K562 (cell line): ENCODE results near the gene ATG10. TPM values are rescaled to one million over a fixed set of nuclear protein-coding genes. Genes with fewer than 3 reads are reported as not detected.

Experiments
- ATAC-seq: fragments of 200-7000 bp; cut with Tn5 transposase; 3 replicates; pipeline ENCODE4 v1.9.1; 2020; ENCODE audit warnings: moderate library complexity
- BruUV-seq: library from RNA; stranded (reverse); fragments of 400-500 nt; replicated peaks from 2 replicates; lab custom pipeline; 2021; lab: Mats Ljungman, UMichigan
- CTCF ChIA-PET: fragments of 300-600 bp; formaldehyde crosslinking; extraction: SDS; loops from one replicate; lab custom pipeline; 2021; ENCODE audit warnings: low intra/inter-chr PET ratio; lab: Yijun Ruan, JAX
- POLR2A ChIA-PET: fragments of 300-600, 350-650 bp; sonication (Branson Sonifier 250); formaldehyde crosslinking; extraction: SDS; loops from one replicate; lab custom pipeline; 2021; ENCODE audit warnings: antibody characterized with exemption, inconsistent platforms; lab: Yijun Ruan, JAX
- DNase-seq, 4 experiments: peaks; one replicate each; pipeline versions ENCODE4 v3.0.0 to v3.0.0-alpha.2; 2011 to 2018; ENCODE audit warnings: low spot score in 3 of 4, mixed read lengths in 3 of 4; ENCODE audit errors: extremely low read depth in 1 of 4
- FAIRE-seq: peaks from 2 replicates; lab custom pipeline; 2011; peaks lifted over from hg19 to GRCh38; lab: Jason Lieb, UNC
- H2AFZ ChIP-seq: 2 replicates; pipeline ENCODE4 v1.6.0; 2011; ENCODE audit warnings: low read depth, low read length, control low read depth, inconsistent platforms
- H3K27ac ChIP-seq: fragments of 200-600 bp; 3 replicates; pipeline ENCODE4 v1.8.0; 2011; ENCODE audit warnings: low read depth, mild to moderate bottlenecking, control low read depth, inconsistent platforms, low read length, moderate library complexity, mixed read lengths; ENCODE audit errors: extremely low read depth
- H3K27me3 ChIP-seq, 2 experiments: fragments of 300-600 bp in 1 of 2; 2 replicates in 1 of 2; 3 replicates in 1 of 2; pipeline versions ENCODE4 v1.6.0 to v1.8.0; 2011; ENCODE audit warnings: inconsistent platforms in 2 of 2, low read length in 2 of 2, mild to moderate bottlenecking in 1 of 2, mixed read lengths in 1 of 2, moderate library complexity in 1 of 2; ENCODE audit not compliant: control insufficient read depth in 2 of 2, insufficient read depth in 2 of 2
- H3K36me3 ChIP-seq: fragments of 300-600 bp; 3 replicates; pipeline ENCODE4 v1.8.0; 2011; ENCODE audit warnings: mild to moderate bottlenecking, low read length, inconsistent platforms; ENCODE audit not compliant: control insufficient read depth, insufficient read depth
- H3K4me1 ChIP-seq, 2 experiments: fragments of 200-600 bp in 1 of 2; replicated peaks in 1 of 2; 2 replicates in 1 of 2; 3 replicates in 1 of 2; pipeline versions ENCODE4 v1.5.1 to v1.8.0; 2011; ENCODE audit warnings: inconsistent platforms in 2 of 2, low read length in 2 of 2, mild to moderate bottlenecking in 1 of 2, mixed read lengths in 1 of 2, moderate library complexity in 1 of 2; ENCODE audit not compliant: control insufficient read depth in 2 of 2, insufficient read depth in 2 of 2
- H3K4me2 ChIP-seq: 2 replicates; pipeline ENCODE4 v1.6.1; 2011; ENCODE audit warnings: low read length, control low read depth, inconsistent platforms, mixed read lengths; ENCODE audit not compliant: insufficient read depth
- H3K4me3 ChIP-seq: fragments of 200-600 bp; sonication (generic), shearing (Covaris generic); 2 replicates; pipeline ENCODE4 v1.5.1; 2016; ENCODE audit warnings: control low read depth, inconsistent platforms
- H3K79me2 ChIP-seq: fragments of 200-600 bp; 3 replicates; pipeline ENCODE4 v1.8.0; 2011; ENCODE audit warnings: low read length, inconsistent platforms; ENCODE audit not compliant: control insufficient read depth, insufficient read depth
- H3K9ac ChIP-seq, 2 experiments: 2 replicates each; pipeline versions ENCODE4 v1.6.0 to v1.6.1; 2011; ENCODE audit warnings: low read depth in 2 of 2, low read length in 2 of 2, control low read depth in 1 of 2, inconsistent platforms in 1 of 2, mild to moderate bottlenecking in 1 of 2, mixed read lengths in 1 of 2; ENCODE audit not compliant: insufficient read depth in 1 of 2
- H3K9me1 ChIP-seq: one replicate; pipeline ENCODE4 v1.6.0; 2011; ENCODE audit warnings: inconsistent platforms, mild to moderate bottlenecking, low read length, moderate library complexity; ENCODE audit not compliant: control insufficient read depth, insufficient read depth
- H3K9me3 ChIP-seq: replicated peaks from 2 replicates; pipeline ENCODE4 v1.5.1; 2011; ENCODE audit warnings: low read depth, low read length, inconsistent platforms; ENCODE audit not compliant: control insufficient read depth, insufficient read depth
- H4K20me1 ChIP-seq: replicated peaks from 2 replicates; pipeline ENCODE4 v1.6.1; 2011; ENCODE audit warnings: low read length, inconsistent platforms, mixed read lengths; ENCODE audit not compliant: control insufficient read depth, insufficient read depth
- BRCA1 ChIP-seq, 2 experiments: fragments of 450-650 bp in 1 of 2; sonication (generic) in 1 of 2; formaldehyde crosslinking in 1 of 2; IDR thresholded peaks; 2 replicates each; pipeline versions ENCODE4 v1.5.0 to v1.6.1; 2017 to 2020; ENCODE audit warnings: mild to moderate bottlenecking in 1 of 2, missing genetic modification reagents in 1 of 2
- CHD1 ChIP-seq: fragments of 200-600 bp; sonication (generic); IDR thresholded peaks from one replicate; pipeline ENCODE4 v1.6.1; 2012; ENCODE audit warnings: mild to moderate bottlenecking, moderate library complexity, low read length, inconsistent platforms
- CSDE1 ChIP-seq, 2 experiments: fragments of 450-650 bp; IDR thresholded peaks; 2 replicates each; pipeline ENCODE4 v1.6.1; 2016; ENCODE audit warnings: mild to moderate bottlenecking in 1 of 2
- ETV1 ChIP-seq: fragments of 450-650 bp; conservative IDR thresholded peaks from 2 replicates; pipeline ENCODE4 v1.6.1; 2016; ENCODE audit warnings: missing genetic modification characterization, control low read depth, low read depth, missing compliant biosample characterization
- EWSR1 ChIP-seq: fragments of 450-650 bp; IDR thresholded peaks from 2 replicates; pipeline ENCODE4 v1.6.1; 2018; ENCODE audit warnings: borderline replicate concordance, mild to moderate bottlenecking, low read depth, moderate library complexity; ENCODE audit not compliant: partially characterized antibody
- PATZ1 ChIP-seq: fragments of 250-450 bp; sonication (Bioruptor Pico); IDR thresholded peaks from 2 replicates; pipeline ENCODE4 v1.5.0; 2020; ENCODE audit warnings: mild to moderate bottlenecking, borderline replicate concordance
- POLR2AphosphoS2 ChIP-seq: IDR thresholded peaks from 2 replicates; pipeline ENCODE4 v1.6.1; 2012; ENCODE audit warnings: low read length, improper control_type of control experiment
- SIRT6 ChIP-seq: IDR thresholded peaks from one replicate; pipeline ENCODE4 v1.6.1; 2012; ENCODE audit warnings: low read depth, mild to moderate bottlenecking, control low read depth, inconsistent platforms, low read length, moderate library complexity
- ZBTB40 ChIP-seq, 2 experiments: fragments of 450-650 bp in 1 of 2; sonication (generic) in 1 of 2; formaldehyde crosslinking in 1 of 2; IDR thresholded peaks; 2 replicates each; pipeline versions ENCODE4 v1.7.1 to v1.9.0; 2016 to 2022; ENCODE audit warnings: inconsistent platforms in 1 of 2, mild to moderate bottlenecking in 1 of 2, missing genetic modification reagents in 1 of 2
- ZNF589 ChIP-seq: fragments of 200-800 bp; sonication (Bioruptor generic); IDR thresholded peaks from 2 replicates; pipeline ENCODE4 v1.6.1; 2016; ENCODE audit warnings: low read depth, missing genetic modification characterization, missing compliant biosample characterization
- ZNF75A ChIP-seq: fragments of 450-650 bp; formaldehyde crosslinking; IDR thresholded peaks from 2 replicates; pipeline ENCODE4 v1.4.0; 2020; ENCODE audit warnings: mild to moderate bottlenecking
- WGBS: fragments of 100-300 bp; shearing (Covaris generic); methylation state at CpG from one replicate; pipeline ENCODE4 v1.1.6; 2016; ENCODE audit warnings: low coverage, mixed read lengths; ENCODE audit not compliant: insufficient coverage; ENCODE audit errors: missing lambda C conversion rate; 5-methylcytosine and 5-hydroxymethylcytosine counted together
- in situ Hi-C: fragments of 300-500 bp; cut with MboI; formaldehyde crosslinking; loops from 4 replicates; pipeline ENCODE4 v1.15.0; 2018; ENCODE audit warnings: inconsistent platforms, mixed read lengths
- intact Hi-C: fragments of 100-400 bp; cut with micrococcal nuclease; formaldehyde crosslinking; loops from 2 replicates; pipeline ENCODE4 v1.14.2; 2022
- polyA plus RNA-seq, 8 experiments: library from polyadenylated mRNA; depleted of rRNA in 4 of 8; stranded (reverse) in 5 of 8; unstranded in 3 of 8; fragments of >200 nt; fragmentation: Nextera tagmentation in 2 of 8; fragmentation: Illumina TruSeq in 1 of 8; extraction: Ambion mirVana in 2 of 8; extraction: Trizol in 1 of 8; gene quantifications; 2 replicates each; pipeline versions ENCODE4 v1.2.1 to v1.2.3, GENCODE V29; 2011 to 2014; ENCODE audit warnings: inconsistent platforms in 1 of 8, missing spikeins in 1 of 8
- total RNA-seq, 7 experiments: library from RNA; depleted of rRNA in 6 of 7; stranded (reverse); fragments of >200 nt in 6 of 7; fragmentation: Illumina TruSeq in 2 of 7; extraction: Trizol in 2 of 7; gene quantifications; 2 replicates each; pipeline versions ENCODE4 v1.2.1 to v1.2.3, GENCODE V29; 2011 to 2021; ENCODE audit warnings: low replicate concordance in 1 of 7

Gene ATG10
- total and polyA plus RNA-seq, 9 of the 15 experiments (the other 6 are each of a cell fraction or from before 2014, with no cell fraction given): 7.0 to 18.8 (median 14.6) TPM

DNA sequence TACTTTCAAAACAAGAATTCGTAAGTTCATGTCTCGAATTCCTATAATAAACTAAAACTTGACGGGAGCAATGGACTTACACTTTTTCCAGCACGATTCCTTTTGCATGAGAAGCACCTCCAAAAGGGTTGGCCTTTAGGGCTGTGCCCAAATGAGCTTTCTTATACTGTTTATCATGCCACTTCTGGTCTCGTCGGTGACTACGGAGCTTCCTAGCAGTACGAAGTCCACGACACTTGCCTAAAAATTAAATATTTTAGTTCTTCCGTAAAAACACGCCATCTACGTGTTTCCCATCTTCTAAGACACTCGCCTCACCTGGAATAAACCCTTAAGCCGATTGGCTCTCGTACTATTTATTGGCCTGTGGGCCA lies 305.8 kb downstream of the ATG10 start:
- no peak overlapping the region for H2AFZ ChIP-seq
- H3K9me1 ChIP-seq: no peaks in the 10 kb centered on the region
- intact Hi-C loops (no loop called here), in situ Hi-C loops (no loop called here)
- H3K4me1 ChIP-seq: peaks cover 23 to 25% of the 10 kb centered on the region in 2 experiments; a peak in 4 of 5 replicates
- H3K9ac ChIP-seq: peak overlapping the region; percentile 93 to 99
- no peak for ATAC-seq
- no TSS peak for BruUV-seq
- POLR2A ChIA-PET: interaction anchor here (0.6 to 1.8 kb wide), 9 partner anchors 11 to 1229 kb away, joined by 3 to 9 read pairs (median 4); no protein-coding TSS in a partner anchor
- peak overlapping the region; percentile 79 for H3K4me3 ChIP-seq
- H3K27ac ChIP-seq: peak overlapping the region; percentile 93
- H3K79me2 ChIP-seq: peaks cover 47% of the 10 kb centered on the region
- no peaks in the 10 kb centered on the region for H3K27me3 ChIP-seq
- WGBS: 0% methylated on average over 15 of the region's 15 CpGs
- no peak for FAIRE-seq
- peak overlapping the region; percentile 93 for H3K4me2 ChIP-seq
- no peak for DNase-seq
- H3K36me3 ChIP-seq: peaks cover 34% of the 10 kb centered on the region
- CTCF ChIA-PET: no interaction called here
- H3K9me3 ChIP-seq: no peaks in the 10 kb centered on the region
- H4K20me1 ChIP-seq: no peaks in the 10 kb centered on the region; the same call in 1 of the 2 replicates
- peak; percentile 92 for TF ChIP-seq CHD1
- TF ChIP-seq BRCA1 (IDR thresholded peaks at IDR 0.05): no peak
- TF ChIP-seq BRCA1 (CRISPR knock-in tag; IDR thresholded peaks at IDR 0.05): no peak
- no peak for TF ChIP-seq CSDE1 (IDR thresholded peaks at IDR 0.05)
- 0 out of 2 replicates have a peak, but pooled peaks have one; percentile 4 for TF ChIP-seq ZBTB40 (IDR thresholded peaks at IDR 0.05)
- no peak for TF ChIP-seq ZBTB40 (CRISPR knock-in tag; IDR thresholded peaks at IDR 0.05)
- peak; percentile 1; the same call in 1 of the 2 replicates for TF ChIP-seq POLR2AphosphoS2
- peak; percentile 5 for TF ChIP-seq EWSR1
- TF ChIP-seq ZNF589 (CRISPR knock-in tag): 0 out of 2 replicates have a peak, but pooled peaks have one; percentile 10
- TF ChIP-seq ZNF75A (CRISPR knock-in tag): no peak
- TF ChIP-seq SIRT6: peak; percentile 56
- no peak for TF ChIP-seq PATZ1 (CRISPR knock-in tag)
- no peak for TF ChIP-seq ETV1 (tag)
